GM21367 (cell line): ENCODE data around the gene ZNF766.
"Not testable (repeated sequence)": the region's sequence is repeated elsewhere in the genome, so short reads cannot be mapped to it uniquely, and the experiment has no call there.

Experiments
- ATAC-seq: cut with Tn5 transposase; IDR thresholded peaks from one replicate; pipeline ENCODE4 v1.9.1; 2021; ENCODE audit not compliant: unreplicated experiment

ZNF766 gene

GRCh38 chr19:52269338-52270261 is at the start of gene ZNF766:
Gene ZNF766 (plus strand): TSS chr19:52269587. CDS start chr19:52269614, 27 bp downstream.
- peak; percentile 76 for ATAC-seq

GRCh38 chr19:52219611-52220010 is 49.8 kb upstream of the ZNF766 start:
- no peak for ATAC-seq

DNA sequence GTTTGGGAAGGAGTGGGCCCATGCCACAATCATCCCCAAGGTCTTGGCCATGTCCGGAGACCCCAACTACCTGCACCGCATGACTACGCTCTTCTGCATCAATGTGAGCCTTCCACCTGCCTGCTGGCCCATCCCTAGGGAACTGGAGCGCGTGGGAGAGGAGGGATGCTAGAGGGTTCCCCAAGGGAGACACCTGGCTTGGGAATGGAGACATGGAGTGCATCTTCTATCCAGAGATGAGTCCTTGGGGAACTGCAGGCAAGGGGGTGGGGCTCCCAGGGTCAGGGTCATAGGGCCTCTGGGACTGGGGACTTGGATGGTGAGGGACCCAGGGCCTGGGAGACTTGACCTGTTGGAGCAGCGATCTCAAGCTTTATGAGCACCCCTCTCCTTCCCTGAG is 48.4 kb upstream of the ZNF766 start:
- ATAC-seq, result no peak

DNA sequence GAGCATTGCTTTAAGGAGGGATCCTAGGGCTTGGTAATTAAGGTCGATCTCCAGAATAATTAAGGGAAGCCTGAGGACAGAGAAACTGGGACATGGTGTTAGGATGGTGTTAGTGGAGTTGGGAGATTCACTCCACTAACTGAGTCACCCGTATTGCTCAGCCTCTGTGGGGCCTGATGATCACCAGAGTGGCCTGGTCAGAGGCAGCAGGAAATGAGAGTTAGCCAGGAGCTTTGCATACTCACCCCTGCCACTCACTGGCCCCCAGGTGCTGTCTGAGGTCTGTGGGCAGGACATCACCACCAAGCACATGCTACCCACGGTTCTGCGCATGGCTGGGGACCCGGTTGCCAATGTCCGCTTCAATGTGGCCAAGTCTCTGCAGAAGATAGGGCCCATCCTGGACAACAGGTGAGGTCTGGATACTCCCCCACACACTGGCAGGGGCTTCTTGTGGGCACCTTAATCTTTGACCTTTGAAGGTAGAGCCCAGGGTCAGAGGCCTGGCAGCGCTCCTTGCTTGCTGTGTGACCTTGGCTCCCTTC is 47.5 kb upstream of the ZNF766 start:
- ATAC-seq, result no peak

- ATAC-seq, result no peak
Observed at GRCh38 chr19:52224211-52224610, 45.2 kb upstream of the ZNF766 start.

DNA sequence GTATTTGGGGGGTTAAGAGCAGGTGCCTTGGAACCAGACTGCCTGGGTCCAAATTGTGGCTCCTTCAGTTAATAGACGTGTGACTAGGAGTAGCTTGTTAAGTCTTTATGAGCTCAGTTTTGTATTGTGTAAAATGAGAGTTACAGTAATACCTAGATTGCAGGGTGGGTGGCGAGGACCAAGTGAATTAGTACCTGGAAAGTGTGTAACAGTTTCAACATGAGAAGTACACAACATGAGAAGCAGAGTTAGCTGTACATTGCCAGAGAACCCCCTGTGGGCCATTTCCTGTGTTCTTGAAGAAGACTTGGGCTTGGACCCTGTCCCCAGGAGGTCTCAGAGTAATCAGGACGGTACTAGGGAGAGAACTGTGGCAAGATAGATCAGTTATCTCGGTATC is 42.7 kb upstream of the ZNF766 start:
- ATAC-seq, result no peak

GRCh38 chr19:52227196-52227940 is 42.0 kb upstream of the ZNF766 start:
- no peak for ATAC-seq

DNA sequence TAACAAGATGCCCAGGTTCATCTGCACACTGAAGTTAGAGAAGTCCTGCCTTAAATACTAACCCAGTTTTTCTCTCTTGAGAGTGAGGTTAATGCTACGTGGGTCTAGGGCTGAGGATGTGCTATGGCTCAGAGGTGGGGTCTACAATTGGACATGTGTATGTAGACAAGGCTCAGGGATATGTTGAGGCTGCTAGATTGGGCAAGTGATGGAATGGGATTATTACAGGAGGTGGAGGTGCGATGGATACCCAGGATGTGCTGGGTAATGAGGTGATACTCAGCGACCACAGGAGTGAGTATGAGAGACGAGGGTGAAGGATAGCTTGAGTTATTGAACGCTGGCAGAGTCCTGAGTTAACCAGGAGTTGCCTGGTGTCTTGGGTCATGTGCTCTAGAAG is 41.4 kb upstream of the ZNF766 start:
- no peak for ATAC-seq

DNA sequence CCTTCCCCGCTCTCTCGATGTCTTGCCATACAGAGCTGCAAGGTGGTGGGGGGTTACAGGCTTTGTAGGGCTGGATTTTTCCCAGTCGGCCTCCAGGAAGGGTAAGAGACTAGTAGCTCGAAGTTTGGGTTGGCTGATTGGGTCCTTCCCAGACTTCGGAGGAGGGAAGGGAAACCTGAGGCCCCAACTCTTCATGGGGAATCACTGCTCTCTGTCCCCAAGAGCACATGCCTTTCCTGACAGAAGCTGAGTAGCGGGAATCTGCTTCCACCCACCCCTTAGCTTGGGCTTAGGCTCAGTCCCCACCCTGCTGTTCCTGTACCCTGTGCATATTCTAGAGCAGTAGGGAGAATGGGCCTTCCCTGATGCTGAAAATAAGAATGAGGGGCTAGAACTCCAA is 39.9 kb upstream of the ZNF766 start:
- ATAC-seq, result no peak

GRCh38 chr19:52230685-52231084 is 38.7 kb upstream of the ZNF766 start:
- no peak for ATAC-seq

GRCh38 chr19:52231154-52231910 is 38.1 kb upstream of the ZNF766 start:
- no peak for ATAC-seq

DNA sequence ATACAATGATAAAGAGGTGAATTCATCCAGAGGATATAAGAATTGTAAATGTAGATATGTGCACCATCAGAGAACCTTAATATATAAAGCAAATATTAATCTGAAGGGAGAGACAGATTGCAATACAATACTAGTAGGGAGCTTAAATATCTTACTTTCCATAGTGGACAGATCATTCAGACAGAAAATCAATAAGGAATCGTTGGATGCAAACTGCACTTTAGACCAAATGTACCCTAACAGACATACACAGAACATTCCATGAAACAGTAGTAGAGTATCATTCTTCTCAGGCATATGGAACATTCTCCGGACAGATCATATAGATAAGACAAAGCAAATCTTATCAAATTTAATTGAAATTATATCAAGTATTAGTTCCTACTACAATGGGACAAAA is 35.0 kb upstream of the ZNF766 start:
- ATAC-seq, result no peak

DNA sequence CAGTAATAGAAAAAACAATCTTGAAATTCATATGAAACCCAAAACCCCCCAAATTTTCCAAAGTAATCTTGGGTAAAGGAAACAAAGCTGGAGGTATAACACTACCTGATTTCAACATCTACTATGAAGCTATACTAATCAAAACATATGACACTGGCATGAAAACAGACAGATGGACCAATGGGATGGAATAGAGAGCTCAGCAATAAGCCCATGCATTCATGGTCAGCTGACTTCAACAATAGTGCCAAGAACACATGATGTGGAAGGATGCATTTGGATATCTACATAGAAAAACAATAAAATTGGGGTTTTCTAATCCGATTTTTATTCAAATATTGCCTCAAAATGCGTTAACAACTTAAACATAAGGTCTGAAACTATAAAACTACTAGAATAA is 32.2 kb upstream of the ZNF766 start:
- no peak for ATAC-seq

DNA sequence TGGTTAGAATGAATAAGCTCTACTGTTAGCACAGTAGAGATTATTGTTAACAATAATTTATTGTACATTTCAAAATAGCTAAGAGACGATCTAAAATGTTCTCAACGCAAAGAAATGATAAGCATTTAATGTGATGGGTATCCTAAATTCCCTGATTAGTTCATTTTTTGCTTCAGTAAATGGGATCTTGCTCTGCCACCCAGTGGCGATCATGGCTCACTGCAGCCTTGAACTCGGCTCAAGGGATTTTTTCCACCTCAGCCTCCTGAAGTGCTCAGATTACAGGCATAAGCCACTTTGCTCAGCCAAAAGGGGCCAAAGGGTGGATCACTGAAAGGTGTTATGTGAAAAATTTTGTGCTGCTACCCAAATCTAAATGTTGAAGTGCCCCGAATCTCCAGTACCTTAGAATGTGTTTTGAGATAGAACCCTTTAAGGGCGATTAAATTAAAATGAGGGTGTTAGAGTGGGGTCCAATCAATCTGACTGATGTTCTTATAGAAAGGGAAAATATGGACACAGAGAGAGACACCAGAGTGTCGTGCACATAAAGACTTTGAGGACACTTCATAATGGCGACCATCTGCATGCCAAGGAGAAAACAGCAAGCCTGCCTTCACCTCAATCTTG is 31.5 kb upstream of the ZNF766 start:
- ATAC-seq, result no peak

GRCh38 chr19:52244021-52244420 is 25.4 kb upstream of the ZNF766 start:
- no peak for ATAC-seq

- ATAC-seq, result no peak
Observed at GRCh38 chr19:52248241-52248640, 21.1 kb upstream of the ZNF766 start.

DNA sequence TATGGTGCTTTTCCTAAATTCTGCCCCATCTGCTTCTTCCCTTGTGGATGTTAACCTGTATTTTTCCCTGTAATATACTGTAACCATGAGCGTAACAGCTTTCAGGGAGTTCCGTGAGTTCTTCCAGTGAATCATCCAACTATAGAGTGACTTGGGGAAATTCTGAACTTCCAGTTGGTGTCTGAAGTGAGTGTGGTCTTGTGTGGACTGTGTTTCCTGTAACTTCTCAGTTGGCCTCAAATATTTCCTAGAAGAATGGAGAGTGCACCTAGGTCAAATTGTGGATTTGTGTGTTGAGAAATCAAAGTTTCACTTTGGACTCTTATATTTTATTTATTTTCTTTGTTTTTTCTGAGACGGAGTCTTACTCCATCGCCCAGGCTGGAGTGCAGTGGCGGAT is 11.0 kb upstream of the ZNF766 start:
- no peak for ATAC-seq

DNA sequence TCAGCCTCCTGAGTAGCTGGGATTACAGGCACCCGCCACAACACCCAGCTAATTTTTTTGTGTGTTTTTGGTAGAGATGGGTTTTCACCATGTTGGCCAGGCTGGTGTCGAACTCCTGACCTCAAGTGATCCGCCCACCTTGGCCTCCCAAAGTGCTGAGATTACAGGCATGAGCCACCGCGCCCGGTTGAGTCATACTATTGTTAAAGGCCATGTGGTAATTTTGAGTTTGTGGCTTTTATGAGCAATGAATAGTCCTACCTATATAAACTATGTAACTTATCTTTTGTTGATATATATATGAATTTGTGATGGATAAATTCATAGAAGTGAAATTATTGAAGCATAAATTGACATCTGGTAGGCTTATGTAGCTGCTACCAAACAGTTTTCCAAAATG is 3.8 kb upstream of the ZNF766 start:
- not testable (repeated sequence) for ATAC-seq

- ATAC-seq, result no peak
Observed at GRCh38 chr19:52270266-52270885, 989 bp downstream of the ZNF766 start.

DNA sequence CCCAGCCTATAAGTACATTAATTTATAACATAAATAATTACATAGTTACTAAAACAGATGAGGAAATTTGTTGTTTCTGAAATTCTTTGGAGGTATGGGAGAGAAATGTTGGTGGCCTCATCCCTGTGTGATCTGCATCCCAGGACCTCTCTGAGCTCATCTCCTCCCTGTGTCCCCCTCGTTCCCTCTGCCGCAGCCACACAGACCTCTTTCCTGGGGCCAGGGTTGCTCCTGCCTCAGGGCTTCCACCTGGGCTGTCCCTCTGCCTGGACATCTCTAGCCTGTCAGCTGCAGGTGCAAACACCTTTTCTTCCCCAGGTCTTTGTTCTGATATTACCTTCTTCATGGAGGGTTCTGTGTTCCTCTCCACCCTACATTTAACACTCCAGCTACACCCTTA is 3.9 kb downstream of the ZNF766 start:
- ATAC-seq, result no peak
